ENCODE data around the gene PANK3.
"Not testable (repeated sequence)": the region's sequence is repeated elsewhere in the genome, so short reads cannot be mapped to it uniquely, and the experiment has no call there.

Gene PANK3

DNA sequence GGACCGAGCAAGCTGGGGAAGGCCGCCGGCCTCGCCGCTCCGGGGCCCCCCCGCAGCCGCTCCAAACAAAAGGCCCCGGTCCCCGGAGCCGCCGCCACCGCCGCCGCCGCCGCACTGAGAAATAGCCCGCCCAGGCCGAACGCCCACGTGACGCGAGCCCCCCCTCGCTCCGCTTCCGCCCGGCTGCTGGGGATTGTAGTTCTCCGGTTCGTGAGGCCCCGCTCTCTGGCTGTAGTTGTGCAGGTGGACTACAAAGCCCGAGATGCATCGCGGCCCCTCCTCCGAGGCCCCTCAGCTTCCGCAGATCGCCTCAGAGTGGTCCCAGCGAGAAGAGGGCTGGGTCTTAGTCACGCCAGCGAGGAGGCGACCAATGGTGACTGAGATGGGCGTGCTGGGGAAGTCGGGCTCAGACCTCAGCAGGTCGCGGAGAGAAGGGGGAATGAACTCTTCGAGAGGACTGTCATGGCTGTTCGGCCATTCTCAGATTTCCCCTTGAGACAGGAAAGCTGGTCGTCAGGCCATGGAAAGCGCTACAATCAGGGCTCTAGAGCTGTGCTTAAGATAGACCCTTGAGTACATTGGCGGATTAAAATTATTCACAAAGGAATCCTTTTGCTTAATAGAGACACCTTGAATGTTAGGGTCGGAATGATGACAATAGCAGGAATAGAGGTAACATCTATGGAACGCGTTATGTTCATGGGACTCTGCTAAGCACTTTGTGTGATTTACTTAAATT lies 489 bp upstream of the PANK3 start:
- Histone ChIP-seq H3K9ac (ENCODE audit: low read depth in 1 of 2, low read length in 2 of 2) (peak overlapping the region; percentile 97), H3K4me1 (ENCODE audit: control insufficient read depth in 2 of 2, insufficient read depth in 2 of 2, low read length in 2 of 2) (peaks cover 5 to 16% of the 10 kb centered on the region in 2 donors), H3K27me3 (ENCODE audit: control insufficient read depth in 2 of 2, insufficient read depth in 2 of 2, low read length in 2 of 2) (no peaks in the 10 kb centered on the region), H3K4me3 (ENCODE audit: low read length in 2 of 2) (peak overlapping the region; percentile 86 to 97), H3K9me3 (ENCODE audit: control insufficient read depth in 2 of 2, low read length in 2 of 2) (no peaks in the 10 kb centered on the region), H3K36me3 (ENCODE audit: control insufficient read depth in 2 of 2, insufficient read depth in 2 of 2, low read length in 2 of 2) (no peaks in the 10 kb centered on the region), H3K27ac (ENCODE audit: low read depth in 2 of 2, low read length in 2 of 2) (peak overlapping the region; percentile 87 to 96)

GRCh38 chr5:168578006-168578405 lies 1.2 kb downstream of the PANK3 start:
- peak overlapping the region; percentile 92 to 97 for H3K4me3 ChIP-seq (ENCODE audit: low read length in 2 of 2)
- peak overlapping the region; percentile 87 to 96 for H3K27ac ChIP-seq (ENCODE audit: low read depth in 2 of 2, low read length in 2 of 2)
- H3K4me1 ChIP-seq (ENCODE audit: control insufficient read depth in 2 of 2, insufficient read depth in 2 of 2, low read length in 2 of 2) = peaks cover 5 to 16% of the 10 kb centered on the region in 2 donors
- H3K36me3 ChIP-seq (ENCODE audit: control insufficient read depth in 2 of 2, insufficient read depth in 2 of 2, low read length in 2 of 2) = no peaks in the 10 kb centered on the region
- peak overlapping the region; percentile 90 to 97 for H3K9ac ChIP-seq (ENCODE audit: low read depth in 1 of 2, low read length in 2 of 2)
- H3K9me3 ChIP-seq (ENCODE audit: control insufficient read depth in 2 of 2, low read length in 2 of 2) = no peaks in the 10 kb centered on the region
- H3K27me3 ChIP-seq (ENCODE audit: control insufficient read depth in 2 of 2, insufficient read depth in 2 of 2, low read length in 2 of 2) = no peaks in the 10 kb centered on the region

- no peaks in the 10 kb centered on the region for H3K9me3 ChIP-seq (ENCODE audit: control insufficient read depth in 2 of 2, low read length in 2 of 2)
- no peak overlapping the region for H3K4me3 ChIP-seq (ENCODE audit: low read length in 2 of 2)
- no peak overlapping the region for H3K9ac ChIP-seq (ENCODE audit: low read depth in 1 of 2, low read length in 2 of 2)
- no peaks in the 10 kb centered on the region for H3K36me3 ChIP-seq (ENCODE audit: control insufficient read depth in 2 of 2, insufficient read depth in 2 of 2, low read length in 2 of 2)
- H3K4me1 ChIP-seq (ENCODE audit: control insufficient read depth in 2 of 2, insufficient read depth in 2 of 2, low read length in 2 of 2) = peaks cover 5 to 16% of the 10 kb centered on the region in 2 donors
- H3K27ac ChIP-seq (ENCODE audit: low read depth in 2 of 2, low read length in 2 of 2) = peak overlapping the region in 1 of 2 donors; percentile 18
- no peaks in the 10 kb centered on the region for H3K27me3 ChIP-seq (ENCODE audit: control insufficient read depth in 2 of 2, insufficient read depth in 2 of 2, low read length in 2 of 2)
These were observed 3.5 kb downstream of the PANK3 start for GRCh38 chr5:168575391-168576372.

- H3K9me3 ChIP-seq (ENCODE audit: control insufficient read depth in 2 of 2, low read length in 2 of 2); H3K27me3 ChIP-seq (ENCODE audit: control insufficient read depth in 2 of 2, insufficient read depth in 2 of 2, low read length in 2 of 2); H3K4me3 ChIP-seq (ENCODE audit: low read length in 2 of 2); H3K9ac ChIP-seq (ENCODE audit: low read depth in 1 of 2, low read length in 2 of 2); H3K36me3 ChIP-seq (ENCODE audit: control insufficient read depth in 2 of 2, insufficient read depth in 2 of 2, low read length in 2 of 2); H3K27ac ChIP-seq (ENCODE audit: low read depth in 2 of 2, low read length in 2 of 2): not testable (repeated sequence)
- peaks cover 0 to 11% of the 10 kb centered on the region in 2 donors for H3K4me1 ChIP-seq (ENCODE audit: control insufficient read depth in 2 of 2, insufficient read depth in 2 of 2, low read length in 2 of 2)
These were observed 5.0 kb downstream of the PANK3 start for GRCh38 chr5:168574156-168574555.

- peaks cover 0 to 11% of the 10 kb centered on the region in 2 donors for H3K4me1 ChIP-seq (ENCODE audit: control insufficient read depth in 2 of 2, insufficient read depth in 2 of 2, low read length in 2 of 2)
- not testable (repeated sequence) for H3K36me3 ChIP-seq (ENCODE audit: control insufficient read depth in 2 of 2, insufficient read depth in 2 of 2, low read length in 2 of 2); H3K27me3 ChIP-seq (ENCODE audit: control insufficient read depth in 2 of 2, insufficient read depth in 2 of 2, low read length in 2 of 2); H3K27ac ChIP-seq (ENCODE audit: low read depth in 2 of 2, low read length in 2 of 2); H3K9me3 ChIP-seq (ENCODE audit: control insufficient read depth in 2 of 2, low read length in 2 of 2); H3K4me3 ChIP-seq (ENCODE audit: low read length in 2 of 2); H3K9ac ChIP-seq (ENCODE audit: low read depth in 1 of 2, low read length in 2 of 2)
These were observed 5.5 kb downstream of the PANK3 start for GRCh38 chr5:168573663-168574062.

DNA sequence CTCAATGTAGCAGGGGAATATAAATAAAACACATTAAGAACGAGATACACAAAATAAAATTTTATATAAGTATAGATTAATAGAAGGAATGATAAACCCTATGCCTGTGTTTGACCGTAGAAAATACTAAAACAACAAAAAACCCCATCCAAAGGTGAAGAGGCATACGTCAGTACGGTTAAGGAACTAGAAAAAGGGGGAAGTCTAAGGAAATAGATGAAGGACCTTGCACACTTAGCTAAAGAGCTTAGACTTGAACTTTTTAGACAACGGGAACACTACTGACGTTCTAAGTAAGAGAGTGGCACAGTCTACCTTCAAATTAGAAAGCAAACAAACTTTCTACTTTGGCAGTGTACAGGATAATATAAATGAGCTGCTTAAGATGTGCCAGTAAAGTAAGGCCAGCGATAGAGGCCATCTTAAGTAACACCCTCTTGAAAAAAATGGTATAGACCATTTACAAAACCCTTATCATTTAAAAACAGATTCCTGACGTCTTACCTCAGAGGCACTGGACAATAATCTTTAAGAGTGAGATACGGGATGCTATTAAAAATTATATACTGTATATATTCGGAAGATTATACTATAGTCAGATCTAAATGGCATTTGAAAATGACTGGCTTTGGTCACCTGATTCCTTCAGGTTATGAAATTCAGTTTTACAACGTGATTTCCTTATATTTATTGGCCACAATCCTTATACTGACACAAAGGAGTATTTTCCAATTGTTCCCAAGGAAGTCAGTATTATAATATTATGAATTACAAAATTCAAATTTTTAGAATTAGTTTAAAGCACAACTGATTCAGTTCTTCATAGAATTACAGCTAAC lies 8.5 kb downstream of the PANK3 start:
- Histone ChIP-seq H3K9me3 (ENCODE audit: control insufficient read depth in 2 of 2, low read length in 2 of 2) (no peaks in the 10 kb centered on the region), H3K27ac (ENCODE audit: low read depth in 2 of 2, low read length in 2 of 2) (no peak overlapping the region), H3K27me3 (ENCODE audit: control insufficient read depth in 2 of 2, insufficient read depth in 2 of 2, low read length in 2 of 2) (no peaks in the 10 kb centered on the region), H3K36me3 (ENCODE audit: control insufficient read depth in 2 of 2, insufficient read depth in 2 of 2, low read length in 2 of 2) (peaks cover 10 to 21% of the 10 kb centered on the region in 2 donors), H3K4me3 (ENCODE audit: low read length in 2 of 2) (no peak overlapping the region), H3K9ac (ENCODE audit: low read depth in 1 of 2, low read length in 2 of 2) (no peak overlapping the region), H3K4me1 (ENCODE audit: control insufficient read depth in 2 of 2, insufficient read depth in 2 of 2, low read length in 2 of 2) (peaks cover 0 to 7% of the 10 kb centered on the region in 2 donors)

DNA sequence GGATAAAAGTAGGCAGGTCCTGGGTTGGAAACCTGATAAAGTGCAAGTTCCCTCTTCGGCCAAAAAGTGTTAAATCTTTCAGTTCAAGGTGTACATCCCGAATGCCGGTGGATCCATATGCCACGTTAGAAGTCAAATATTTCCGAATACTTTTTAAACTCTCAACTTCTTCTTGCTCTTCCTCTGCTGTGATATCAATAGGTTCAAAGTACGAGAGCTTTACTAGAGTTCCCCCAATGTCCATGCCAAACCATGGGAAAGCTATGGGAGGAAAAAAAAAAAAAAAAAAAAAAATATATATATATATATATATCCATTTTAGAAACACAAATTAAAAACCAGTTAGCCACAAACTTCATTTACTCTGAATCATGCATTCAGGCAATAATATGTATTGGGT lies 10.4 kb downstream of the PANK3 start:
- H3K4me3 ChIP-seq (ENCODE audit: low read length in 2 of 2) = no peak overlapping the region
- H3K27me3 ChIP-seq (ENCODE audit: control insufficient read depth in 2 of 2, insufficient read depth in 2 of 2, low read length in 2 of 2) = no peaks in the 10 kb centered on the region
- no peaks in the 10 kb centered on the region for H3K9me3 ChIP-seq (ENCODE audit: control insufficient read depth in 2 of 2, low read length in 2 of 2)
- no peak overlapping the region for H3K9ac ChIP-seq (ENCODE audit: low read depth in 1 of 2, low read length in 2 of 2)
- H3K27ac ChIP-seq (ENCODE audit: low read depth in 2 of 2, low read length in 2 of 2) = no peak overlapping the region
- no peaks in the 10 kb centered on the region for H3K4me1 ChIP-seq (ENCODE audit: control insufficient read depth in 2 of 2, insufficient read depth in 2 of 2, low read length in 2 of 2)
- H3K36me3 ChIP-seq (ENCODE audit: control insufficient read depth in 2 of 2, insufficient read depth in 2 of 2, low read length in 2 of 2) = peaks cover 20 to 26% of the 10 kb centered on the region in 2 donors

DNA sequence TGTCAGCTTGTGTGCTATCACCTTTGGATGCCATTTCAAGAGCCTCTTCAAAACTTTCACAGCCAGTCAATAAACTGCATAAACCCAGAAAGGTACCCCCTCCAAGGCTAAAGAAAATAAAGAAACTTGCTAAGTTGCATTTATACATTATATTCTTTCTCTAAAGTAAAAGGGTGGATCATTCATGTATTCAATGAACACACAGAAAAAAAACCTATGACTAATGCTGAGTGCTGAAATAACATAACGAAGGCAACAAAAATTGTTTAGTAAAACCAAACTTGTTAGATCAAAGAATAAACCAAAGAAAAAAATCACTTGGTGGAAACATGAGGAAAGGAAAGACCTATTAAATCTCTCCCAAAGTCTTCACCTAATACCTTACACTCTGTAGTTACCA lies 15.2 kb downstream of the PANK3 start:
- Histone ChIP-seq H3K27me3 (ENCODE audit: control insufficient read depth in 2 of 2, insufficient read depth in 2 of 2, low read length in 2 of 2) (no peaks in the 10 kb centered on the region), H3K9ac (ENCODE audit: low read depth in 1 of 2, low read length in 2 of 2) (no peak overlapping the region), H3K4me1 (ENCODE audit: control insufficient read depth in 2 of 2, insufficient read depth in 2 of 2, low read length in 2 of 2) (no peaks in the 10 kb centered on the region), H3K9me3 (ENCODE audit: control insufficient read depth in 2 of 2, low read length in 2 of 2) (no peaks in the 10 kb centered on the region), H3K4me3 (ENCODE audit: low read length in 2 of 2) (no peak overlapping the region), H3K27ac (ENCODE audit: low read depth in 2 of 2, low read length in 2 of 2) (no peak overlapping the region), H3K36me3 (ENCODE audit: control insufficient read depth in 2 of 2, insufficient read depth in 2 of 2, low read length in 2 of 2) (peaks cover 40% of the 10 kb centered on the region in 2 donors)

- H3K9me3 ChIP-seq (ENCODE audit: control insufficient read depth in 2 of 2, low read length in 2 of 2) = no peaks in the 10 kb centered on the region
- no peak overlapping the region for H3K9ac ChIP-seq (ENCODE audit: low read depth in 1 of 2, low read length in 2 of 2)
- H3K4me3 ChIP-seq (ENCODE audit: low read length in 2 of 2) = no peak overlapping the region
- H3K4me1 ChIP-seq (ENCODE audit: control insufficient read depth in 2 of 2, insufficient read depth in 2 of 2, low read length in 2 of 2) = no peaks in the 10 kb centered on the region
- H3K27ac ChIP-seq (ENCODE audit: low read depth in 2 of 2, low read length in 2 of 2) = no peak overlapping the region
- H3K27me3 ChIP-seq (ENCODE audit: control insufficient read depth in 2 of 2, insufficient read depth in 2 of 2, low read length in 2 of 2) = no peaks in the 10 kb centered on the region
- H3K36me3 ChIP-seq (ENCODE audit: control insufficient read depth in 2 of 2, insufficient read depth in 2 of 2, low read length in 2 of 2) = peaks cover 39 to 49% of the 10 kb centered on the region in 2 donors
These were observed 16.9 kb downstream of the PANK3 start for GRCh38 chr5:168562279-168562678.
